Activated CD4-positive, alpha-beta T cell treated with anti-CD3 and anti-CD28 coated beads for 4 hours (primary cell): ENCODE data around the gene YTHDF1.

ENCODE experiments used
- DNase-seq, 2 donors: peaks; one replicate each; pipeline ENCODE4 v3.0.0-alpha.2; 2020

The YTHDF1 gene

GRCh38 chr20:63183422-63184146, 32.3 kb downstream of the YTHDF1 start:
- peak; percentile 41 to 43 for DNase-seq

- DNase-seq, result no peak
Observed at GRCh38 chr20:63182946-63183415, 33.0 kb downstream of the YTHDF1 start.

- DNase-seq, result no peak
Observed at GRCh38 chr20:63182425-63182824, 33.5 kb downstream of the YTHDF1 start.

GRCh38 chr20:63181226-63181625, 34.7 kb downstream of the YTHDF1 start:
- DNase-seq, result no peak

GRCh38 chr20:63180569-63181185, 35.3 kb downstream of the YTHDF1 start:
- no peak for DNase-seq

GRCh38 chr20:63179687-63180568, 36.0 kb downstream of the YTHDF1 start:
- no peak for DNase-seq

- peak; percentile 76 to 81 for DNase-seq
Observed at GRCh38 chr20:63178889-63179686, 36.8 kb downstream of the YTHDF1 start.

GRCh38 chr20:63178446-63178820, 37.5 kb downstream of the YTHDF1 start:
- DNase-seq, result no peak

- no peak for DNase-seq
Observed at GRCh38 chr20:63177785-63178445, 38.0 kb downstream of the YTHDF1 start.

GRCh38 chr20:63177134-63177784, 38.7 kb downstream of the YTHDF1 start:
- DNase-seq, result no peak

- DNase-seq, result no peak
Observed at GRCh38 chr20:63176427-63177133, 39.4 kb downstream of the YTHDF1 start.

- DNase-seq, result no peak
Observed at GRCh38 chr20:63176034-63176426, 39.9 kb downstream of the YTHDF1 start.

GRCh38 chr20:63175038-63175895, 40.7 kb downstream of the YTHDF1 start:
- DNase-seq, result no peak

- no peak for DNase-seq
Observed at GRCh38 chr20:63174309-63175037, 41.5 kb downstream of the YTHDF1 start.

GRCh38 chr20:63173552-63174191, 42.3 kb downstream of the YTHDF1 start:
- DNase-seq, result no peak

GRCh38 chr20:63172726-63173125, 43.2 kb downstream of the YTHDF1 start:
- no peak for DNase-seq

GRCh38 chr20:63171991-63172390, 43.9 kb downstream of the YTHDF1 start:
- DNase-seq, result no peak

GRCh38 chr20:63169681-63170080, 46.2 kb downstream of the YTHDF1 start:
- DNase-seq, result no peak

- DNase-seq, result no peak
Observed at GRCh38 chr20:63168861-63169260, 47.1 kb downstream of the YTHDF1 start.
